Measurements from ENCODE around the gene RAPSN. TPM values are rescaled to one million over a fixed set of nuclear protein-coding genes. Genes with fewer than 3 reads are reported as not detected.

RAPSN gene
- total RNA-seq, 3 donors from 2014 or later: 0.64 TPM; not detected in 2

- Histone ChIP-seq H3K4me1 (no peaks in the 10 kb centered on the region), H3K27ac (peak overlapping the region in 1 of 2 donors; percentile 29), H3K9me3 (no peaks in the 10 kb centered on the region), H3K4me3 (no peak overlapping the region), H3K36me3 (no peaks in the 10 kb centered on the region), H3K27me3 (no peaks in the 10 kb centered on the region)
- TF ChIP-seq CTCF (IDR thresholded peaks at IDR 0.05) (no peak), POLR2A (IDR thresholded peaks at IDR 0.05) (no peak), POLR2AphosphoS5 (IDR thresholded peaks at IDR 0.05) (no peak)
- DNase-seq (ENCODE audit: low spot score in 2 of 2): no peak
- intact Hi-C loops (cut with DNase I; ENCODE audit: low total_unique reads): no loop called here
Observed at GRCh38 chr11:47437218-47437745, 11.7 kb downstream of the RAPSN start.

GRCh38 chr11:47436726-47437125, 12.2 kb downstream of the RAPSN start:
- TF ChIP-seq CTCF (IDR thresholded peaks at IDR 0.05) (no peak), POLR2AphosphoS5 (IDR thresholded peaks at IDR 0.05) (no peak), POLR2A (IDR thresholded peaks at IDR 0.05) (no peak)
- no peaks in the 10 kb centered on the region for H3K36me3 ChIP-seq
- H3K9me3 ChIP-seq: no peaks in the 10 kb centered on the region
- H3K27ac ChIP-seq: no peak overlapping the region
- DNase-seq (ENCODE audit: low spot score in 2 of 2): no peak
- H3K4me3 ChIP-seq: no peak overlapping the region
- H3K27me3 ChIP-seq: no peaks in the 10 kb centered on the region
- no peaks in the 10 kb centered on the region for H3K4me1 ChIP-seq
- intact Hi-C loops (cut with DNase I; ENCODE audit: low total_unique reads): no loop called here

GRCh38 chr11:47435687-47436086, 13.2 kb downstream of the RAPSN start:
- DNase-seq (ENCODE audit: low spot score in 2 of 2): no peak
- no peak overlapping the region for H3K27ac ChIP-seq
- no peaks in the 10 kb centered on the region for H3K4me1 ChIP-seq
- no peaks in the 10 kb centered on the region for H3K27me3 ChIP-seq
- H3K9me3 ChIP-seq: no peaks in the 10 kb centered on the region
- intact Hi-C loops (cut with DNase I; ENCODE audit: low total_unique reads): no loop called here
- TF ChIP-seq POLR2A (IDR thresholded peaks at IDR 0.05): no peak
- TF ChIP-seq CTCF (IDR thresholded peaks at IDR 0.05): no peak
- no peak for TF ChIP-seq POLR2AphosphoS5 (IDR thresholded peaks at IDR 0.05)
- no peak overlapping the region for H3K4me3 ChIP-seq
- no peaks in the 10 kb centered on the region for H3K36me3 ChIP-seq

- H3K27me3 ChIP-seq: no peaks in the 10 kb centered on the region
- intact Hi-C loops (cut with DNase I; ENCODE audit: low total_unique reads): no loop called here
- H3K9me3 ChIP-seq: no peaks in the 10 kb centered on the region
- DNase-seq (ENCODE audit: low spot score in 2 of 2): peak in 1 of 2 donors; percentile 57
- H3K4me3 ChIP-seq: no peak overlapping the region
- no peak for TF ChIP-seq CTCF (IDR thresholded peaks at IDR 0.05)
- TF ChIP-seq POLR2A (IDR thresholded peaks at IDR 0.05): no peak
- TF ChIP-seq POLR2AphosphoS5 (IDR thresholded peaks at IDR 0.05): no peak
- no peaks in the 10 kb centered on the region for H3K36me3 ChIP-seq
- peak overlapping the region; percentile 56 to 72 for H3K27ac ChIP-seq
- no peaks in the 10 kb centered on the region for H3K4me1 ChIP-seq
Observed at GRCh38 chr11:47434011-47434786, 14.7 kb downstream of the RAPSN start.

GRCh38 chr11:47433157-47433556, 15.8 kb downstream of the RAPSN start:
- intact Hi-C loops (cut with DNase I; ENCODE audit: low total_unique reads): no loop called here
- TF ChIP-seq POLR2A (IDR thresholded peaks at IDR 0.05): no peak
- TF ChIP-seq CTCF (IDR thresholded peaks at IDR 0.05): no peak
- TF ChIP-seq POLR2AphosphoS5 (IDR thresholded peaks at IDR 0.05): no peak
- Histone ChIP-seq H3K9me3 (no peaks in the 10 kb centered on the region), H3K36me3 (no peaks in the 10 kb centered on the region), H3K4me1 (no peaks in the 10 kb centered on the region), H3K27me3 (no peaks in the 10 kb centered on the region), H3K4me3 (no peak overlapping the region), H3K27ac (no peak overlapping the region)
- DNase-seq (ENCODE audit: low spot score in 2 of 2): no peak
